ENCODE measurements around the gene HS6ST2. TPM values are rescaled to one million over a fixed set of nuclear protein-coding genes. Genes with fewer than 3 reads are reported as not detected.

Gene HS6ST2
- total RNA-seq, 1 donor from 2014 or later, result 35.8 TPM

- no peaks in the 10 kb centered on the region for H3K36me3 Mint-ChIP-seq
- H3K9me3 Mint-ChIP-seq, result peaks cover 4% of the 10 kb centered on the region
- no peak for TF ChIP-seq CTCF (conservative IDR thresholded peaks at IDR 0.05)
- peaks cover 14% of the 10 kb centered on the region for H3K4me1 Mint-ChIP-seq (ENCODE audit: unreplicated experiment)
- no peak for DNase-seq (ENCODE audit: extremely low spot score, unreplicated experiment)
- no peak overlapping the region for H3K27ac Mint-ChIP-seq
- no peak overlapping the region for H3K4me3 Mint-ChIP-seq
- H3K27me3 Mint-ChIP-seq, result peaks cover 2% of the 10 kb centered on the region
These were observed 381.5 kb downstream of the HS6ST2 start for GRCh38 chrX:132576939-132577338.

Other genes starting within 250 kb of the HS6ST2 start
- gene USP26, start 138.5 kb upstream of the HS6ST2 start, total RNA-seq (ENCODE audit: low replicate concordance), result not detected in 2 replicates

All from type B pancreatic cell (in vitro differentiated cells).